Measurements from ENCODE around the gene LGALS7B. TPM values are rescaled to one million over a fixed set of nuclear protein-coding genes. Genes with fewer than 3 reads are reported as not detected.

The LGALS7B gene
- polyA plus RNA-seq, 3 donors = not detected

DNA sequence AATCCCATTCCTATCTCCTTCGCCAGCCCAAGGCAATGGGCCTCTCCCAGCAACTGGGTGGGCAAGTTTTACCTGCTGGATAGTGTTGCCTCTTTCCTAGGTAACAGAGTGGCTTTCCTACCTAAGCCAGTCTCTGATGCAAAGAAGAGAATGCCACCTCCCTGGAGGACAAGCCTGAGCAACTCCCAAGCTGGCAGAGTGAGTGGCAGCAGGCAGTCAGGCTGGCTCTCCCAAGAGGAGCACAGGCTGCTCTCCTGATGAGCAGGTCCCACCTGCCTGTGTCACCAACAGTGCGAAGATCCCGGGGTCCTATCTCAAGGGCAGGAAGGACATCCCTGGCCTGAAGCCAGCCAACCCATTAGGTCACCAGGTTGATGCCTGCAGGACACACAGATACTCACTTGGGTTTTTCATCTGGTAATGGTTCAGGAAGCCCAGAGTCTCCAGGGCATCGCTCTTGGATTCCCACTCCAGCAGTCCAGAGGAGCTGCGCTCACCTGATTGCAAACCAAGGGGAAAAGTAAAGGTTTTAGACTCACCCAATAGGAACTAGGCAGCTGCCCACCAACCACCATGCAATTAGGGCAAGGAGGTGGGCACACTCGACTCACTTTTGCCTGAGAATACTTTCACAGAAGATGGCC is 48.1 kb downstream of the LGALS7B start:
- Mint-ChIP-seq H3K27me3 (ENCODE audit: low read depth in 3 of 3) (no peaks in the 10 kb centered on the region), H3K27ac (peak overlapping the region in 3 of 7 donors; percentile 11 to 73 (median 65)), H3K4me3 (no peak overlapping the region), H3K9me3 (no peaks in the 10 kb centered on the region), H3K4me1 (peaks cover 1% of the 10 kb centered on the region), H3K36me3 (peaks cover 61 to 69% of the 10 kb centered on the region in 2 donors)
- intact Hi-C loops (cut with micrococcal nuclease) = no loop called here
- no peak overlapping the region for H3K27ac ChIP-seq (ENCODE audit: low read depth in 1 of 2, low read length in 2 of 2)
- no peaks in the 10 kb centered on the region for H3K27me3 ChIP-seq (ENCODE audit: control insufficient read depth in 2 of 2, insufficient read depth in 2 of 2, low read length in 2 of 2)
- H3K79me2 ChIP-seq (ENCODE audit: insufficient read depth, low read length) = peaks cover 18% of the 10 kb centered on the region
- peaks cover 3 to 5% of the 10 kb centered on the region in 2 donors for H3K4me1 ChIP-seq (ENCODE audit: control insufficient read depth in 1 of 2, insufficient read depth in 2 of 2, low read length in 2 of 2)
- no peak overlapping the region for H3K9ac ChIP-seq (ENCODE audit: insufficient read depth, low read length, poor library complexity, severe bottlenecking)
- H3K9me3 ChIP-seq (replicated peaks in 1 of 2; ENCODE audit: control insufficient read depth in 1 of 2, insufficient read depth in 1 of 2, low read length in 2 of 2) = no peaks in the 10 kb centered on the region
- no peak for DNase-seq
- peaks cover 58% of the 10 kb centered on the region for H4K20me1 ChIP-seq (ENCODE audit: insufficient read depth, low read length)
- TF ChIP-seq CTCF (IDR thresholded peaks at IDR 0.05) = no peak
- H2AFZ ChIP-seq (ENCODE audit: insufficient read depth, low read depth, low read length, poor library complexity, severe bottlenecking) = no peak overlapping the region
- WGBS (ENCODE audit: insufficient coverage) = 97% methylated on average over 5 of the region's 6 CpGs
- H3K4me2 ChIP-seq (replicated peaks; ENCODE audit: extremely low read depth, low read length, poor library complexity, severe bottlenecking) = no peak overlapping the region
- H3K36me3 ChIP-seq (replicated peaks in 1 of 2; ENCODE audit: control insufficient read depth in 1 of 2, insufficient read depth in 2 of 2, low read length in 2 of 2) = peaks cover 66 to 70% of the 10 kb centered on the region in 2 donors
- H3K4me3 ChIP-seq (replicated peaks in 1 of 3; ENCODE audit: low read depth in 2 of 3, low read length in 3 of 3) = no peak overlapping the region

GRCh38 chr19:38837656-38838121 is 48.7 kb downstream of the LGALS7B start:
- H3K27me3 Mint-ChIP-seq (ENCODE audit: low read depth in 3 of 3) = peaks cover 0 to under 1% (median 0%) of the 10 kb centered on the region in 3 donors
- Histone ChIP-seq H3K4me3 (replicated peaks in 1 of 3; ENCODE audit: low read depth in 2 of 3, low read length in 3 of 3) (no peak overlapping the region), H3K27ac (ENCODE audit: low read depth in 1 of 2, low read length in 2 of 2) (no peak overlapping the region), H3K79me2 (ENCODE audit: insufficient read depth, low read length) (peaks cover 24% of the 10 kb centered on the region), H3K36me3 (replicated peaks in 1 of 2; ENCODE audit: control insufficient read depth in 1 of 2, insufficient read depth in 2 of 2, low read length in 2 of 2) (peaks cover 72 to 76% of the 10 kb centered on the region in 2 donors), H3K27me3 (ENCODE audit: control insufficient read depth in 2 of 2, insufficient read depth in 2 of 2, low read length in 2 of 2) (no peaks in the 10 kb centered on the region), H2AFZ (ENCODE audit: insufficient read depth, low read depth, low read length, poor library complexity, severe bottlenecking) (no peak overlapping the region), H3K4me2 (replicated peaks; ENCODE audit: extremely low read depth, low read length, poor library complexity, severe bottlenecking) (no peak overlapping the region), H4K20me1 (ENCODE audit: insufficient read depth, low read length) (peaks cover 63% of the 10 kb centered on the region), H3K9ac (ENCODE audit: insufficient read depth, low read length, poor library complexity, severe bottlenecking) (no peak overlapping the region), H3K4me1 (ENCODE audit: control insufficient read depth in 1 of 2, insufficient read depth in 2 of 2, low read length in 2 of 2) (no peaks in the 10 kb centered on the region), H3K9me3 (replicated peaks in 1 of 2; ENCODE audit: control insufficient read depth in 1 of 2, insufficient read depth in 1 of 2, low read length in 2 of 2) (no peaks in the 10 kb centered on the region)
- intact Hi-C loops (cut with micrococcal nuclease) = no loop called here
- peak overlapping the region in 1 of 7 donors; percentile 65 for H3K27ac Mint-ChIP-seq
- DNase-seq = no peak
- 97% methylated on average over 7 of the region's 7 CpGs for WGBS (ENCODE audit: insufficient coverage)
- H3K4me1 Mint-ChIP-seq = no peaks in the 10 kb centered on the region
- no peak overlapping the region for H3K4me3 Mint-ChIP-seq
- no peaks in the 10 kb centered on the region for H3K9me3 Mint-ChIP-seq
- peaks cover 67 to 75% of the 10 kb centered on the region in 2 donors for H3K36me3 Mint-ChIP-seq
- no peak for TF ChIP-seq CTCF (IDR thresholded peaks at IDR 0.05)

All from CD14-positive monocyte (primary cell).